Trophoblast cell (in vitro differentiated cells and primary cell): ENCODE measurements around the gene NTN4.
A peak's percentile ranks its signal among the peaks of the same experiment; 100 is the strongest.
"Not testable (repeated sequence)": the region's sequence is repeated elsewhere in the genome, so short reads cannot be mapped to it uniquely, and the experiment has no call there.

Experiments
- DNase-seq, 2 donors: peaks; one replicate each; pipeline ENCODE4 v3.0.0-alpha.2; 2016
- H2AFZ ChIP-seq: 2 replicates; pipeline ENCODE4 v1.6.1; 2013; ENCODE audit warnings: low read length, moderate library complexity, mild to moderate bottlenecking; ENCODE audit not compliant: insufficient read depth, poor library complexity
- H2AK5ac ChIP-seq: 2 replicates; pipeline ENCODE4 v1.6.1; 2013; ENCODE audit warnings: mild to moderate bottlenecking, low read length
- H2BK120ac ChIP-seq: 2 replicates; pipeline ENCODE4 v1.6.1; 2013; ENCODE audit warnings: low read length, mild to moderate bottlenecking, moderate library complexity; ENCODE audit not compliant: insufficient read depth, poor library complexity
- H2BK12ac ChIP-seq: 2 replicates; pipeline ENCODE4 v1.6.1; 2013; ENCODE audit warnings: mild to moderate bottlenecking, low read length, moderate library complexity
- H2BK5ac ChIP-seq: 2 replicates; pipeline ENCODE4 v1.6.1; 2013; ENCODE audit warnings: low read length, low read depth, moderate library complexity, mild to moderate bottlenecking; ENCODE audit not compliant: poor library complexity
- H3K14ac ChIP-seq: 2 replicates; pipeline ENCODE4 v1.6.1; 2013; ENCODE audit warnings: mild to moderate bottlenecking, low read length
- H3K18ac ChIP-seq: 2 replicates; pipeline ENCODE4 v1.6.1; 2013; ENCODE audit warnings: mild to moderate bottlenecking, low read length
- H3K23ac ChIP-seq: 2 replicates; pipeline ENCODE4 v1.6.1; 2013; ENCODE audit warnings: low read length
- H3K27ac ChIP-seq: 2 replicates; pipeline ENCODE4 v1.5.1; 2013; ENCODE audit warnings: low read depth, mild to moderate bottlenecking, inconsistent platforms, low read length, moderate library complexity
- H3K27me3 ChIP-seq: 2 replicates; pipeline ENCODE4 v1.6.1; 2013; ENCODE audit warnings: inconsistent platforms, mild to moderate bottlenecking, low read length, moderate library complexity; ENCODE audit not compliant: insufficient read depth
- H3K36me3 ChIP-seq, 2 experiments: 1 replicate in 1 of 2; 2 replicates in 1 of 2; pipeline ENCODE4 v1.6.1; 2013; ENCODE audit warnings: low read length in 2 of 2, mild to moderate bottlenecking in 2 of 2, moderate library complexity in 1 of 2; ENCODE audit not compliant: insufficient read depth in 2 of 2, control insufficient read depth in 1 of 2
- H3K4ac ChIP-seq: 2 replicates; pipeline ENCODE4 v1.6.1; 2013; ENCODE audit warnings: low read depth, mild to moderate bottlenecking, low read length, moderate library complexity
- H3K4me1 ChIP-seq, 2 experiments: 1 replicate in 1 of 2; 2 replicates in 1 of 2; pipeline ENCODE4 v1.6.1; 2013; ENCODE audit warnings: low read length in 2 of 2, mild to moderate bottlenecking in 2 of 2, moderate library complexity in 1 of 2; ENCODE audit not compliant: insufficient read depth in 2 of 2, control insufficient read depth in 1 of 2
- H3K4me2 ChIP-seq: 2 replicates; pipeline ENCODE4 v1.6.1; 2013; ENCODE audit warnings: inconsistent platforms, mild to moderate bottlenecking, low read length, moderate library complexity
- H3K4me3 ChIP-seq: 2 replicates; pipeline ENCODE4 v1.5.1; 2013; ENCODE audit warnings: mild to moderate bottlenecking, low read depth, low read length, inconsistent platforms
- H3K79me1 ChIP-seq: one replicate; pipeline ENCODE4 v1.6.1; 2013; ENCODE audit warnings: low read length
- H3K79me2 ChIP-seq: 2 replicates; pipeline ENCODE4 v1.6.1; 2013; ENCODE audit warnings: low read length, mild to moderate bottlenecking; ENCODE audit not compliant: control insufficient read depth, insufficient read depth, poor library complexity
- H3K9ac ChIP-seq: 2 replicates; pipeline ENCODE4 v1.6.1; 2013; ENCODE audit warnings: mild to moderate bottlenecking, low read length
- H3K9me3 ChIP-seq: 2 replicates; pipeline ENCODE4 v1.6.1; 2013; ENCODE audit warnings: low read depth, mild to moderate bottlenecking, control low read depth, inconsistent platforms, low read length; ENCODE audit not compliant: insufficient read depth
- H4K12ac ChIP-seq: 2 replicates; pipeline ENCODE4 v1.6.1; 2013; ENCODE audit warnings: low read depth, mild to moderate bottlenecking, low read length, moderate library complexity
- H4K8ac ChIP-seq: 2 replicates; pipeline ENCODE4 v1.6.1; 2013; ENCODE audit warnings: low read depth, mild to moderate bottlenecking, low read length, moderate library complexity
- H4K91ac ChIP-seq: one replicate; pipeline ENCODE4 v1.6.1; 2013; ENCODE audit warnings: low read depth, mild to moderate bottlenecking, low read length, moderate library complexity
- WGBS: extraction: QIAGEN DNeasy Blood & Tissue Kit; methylation state at CpG from one replicate; pipeline ENCODE4 v1.1.7; 2013; ENCODE audit warnings: missing lambda C conversion rate; ENCODE audit not compliant: insufficient read length, insufficient coverage; ENCODE audit errors: extremely low coverage; 5-methylcytosine and 5-hydroxymethylcytosine counted together

The NTN4 gene

GRCh38 chr12:95654665-95655064 lies 135.9 kb downstream of the NTN4 start:
- not testable (repeated sequence) for DNase-seq, H4K91ac ChIP-seq, H3K9me3 ChIP-seq, H3K27ac ChIP-seq, H3K18ac ChIP-seq, H2BK5ac ChIP-seq, H4K8ac ChIP-seq, H3K23ac ChIP-seq, H3K9ac ChIP-seq, H3K4ac ChIP-seq, H2AFZ ChIP-seq, H2BK12ac ChIP-seq, H2BK120ac ChIP-seq, H3K79me2 ChIP-seq, H3K36me3 ChIP-seq, H3K27me3 ChIP-seq, H3K4me2 ChIP-seq, H3K4me1 ChIP-seq, H3K14ac ChIP-seq, H4K12ac ChIP-seq, H3K4me3 ChIP-seq, H2AK5ac ChIP-seq
- H3K79me1 ChIP-seq, result peaks cover 11% of the 10 kb centered on the region
- WGBS, result 100% methylated on average over 3 of the region's 3 CpGs

GRCh38 chr12:95653771-95654546 lies 136.6 kb downstream of the NTN4 start:
- no peaks in the 10 kb centered on the region for H3K27me3 ChIP-seq
- peak overlapping the region; percentile 59 for H2BK12ac ChIP-seq
- no peak overlapping the region for H4K91ac ChIP-seq
- peak overlapping the region; percentile 56 for H4K8ac ChIP-seq
- peaks cover 3 to 4% of the 10 kb centered on the region in 2 experiments for H3K4me1 ChIP-seq
- DNase-seq, result peak; percentile 90 to 97
- H3K9me3 ChIP-seq, result no peaks in the 10 kb centered on the region
- no CpG with 5 or more reads among the region's 9 CpGs for WGBS
- H3K4me2 ChIP-seq, result no peak overlapping the region
- no peak overlapping the region for H3K14ac ChIP-seq
- no peak overlapping the region for H3K4me3 ChIP-seq
- no peak overlapping the region for H3K27ac ChIP-seq
- no peak overlapping the region for H2BK5ac ChIP-seq
- H3K36me3 ChIP-seq, result no peaks in the 10 kb centered on the region
- peaks cover 12% of the 10 kb centered on the region for H3K79me1 ChIP-seq
- no peak overlapping the region for H4K12ac ChIP-seq
- H3K18ac ChIP-seq, result no peak overlapping the region
- H2AK5ac ChIP-seq, result no peak overlapping the region
- H3K79me2 ChIP-seq, result no peaks in the 10 kb centered on the region
- H3K9ac ChIP-seq, result no peak overlapping the region
- H3K23ac ChIP-seq, result no peak overlapping the region
- no peak overlapping the region for H3K4ac ChIP-seq
- H2AFZ ChIP-seq, result no peak overlapping the region
- H2BK120ac ChIP-seq, result peak overlapping the region; percentile 35

- no peaks in the 10 kb centered on the region for H3K9me3 ChIP-seq
- no peaks in the 10 kb centered on the region for H3K36me3 ChIP-seq
- no CpG with 5 or more reads among the region's 6 CpGs for WGBS
- no peak overlapping the region for H3K27ac ChIP-seq
- no peak overlapping the region for H3K23ac ChIP-seq
- peak overlapping the region; percentile 11 for H2BK120ac ChIP-seq
- no peak overlapping the region for H2BK5ac ChIP-seq
- DNase-seq, result no peak
- no peak overlapping the region for H3K18ac ChIP-seq
- H3K9ac ChIP-seq, result no peak overlapping the region
- no peak overlapping the region for H3K4ac ChIP-seq
- peaks cover 25% of the 10 kb centered on the region for H3K79me1 ChIP-seq
- no peak overlapping the region for H4K12ac ChIP-seq
- H3K4me1 ChIP-seq, result peaks cover 5 to 18% of the 10 kb centered on the region in 2 experiments
- no peak overlapping the region for H3K4me3 ChIP-seq
- peak overlapping the region; percentile 9 for H4K8ac ChIP-seq
- no peak overlapping the region for H3K4me2 ChIP-seq
- no peaks in the 10 kb centered on the region for H3K27me3 ChIP-seq
- peak overlapping the region; percentile 19 for H2AK5ac ChIP-seq
- peak overlapping the region; percentile 24 for H2BK12ac ChIP-seq
- peaks cover 2% of the 10 kb centered on the region for H3K79me2 ChIP-seq
- H3K14ac ChIP-seq, result no peak overlapping the region
- peak overlapping the region; percentile 13 for H4K91ac ChIP-seq
- no peak overlapping the region for H2AFZ ChIP-seq
Measured at GRCh38 chr12:95651681-95652080, 138.9 kb downstream of the NTN4 start.

DNA sequence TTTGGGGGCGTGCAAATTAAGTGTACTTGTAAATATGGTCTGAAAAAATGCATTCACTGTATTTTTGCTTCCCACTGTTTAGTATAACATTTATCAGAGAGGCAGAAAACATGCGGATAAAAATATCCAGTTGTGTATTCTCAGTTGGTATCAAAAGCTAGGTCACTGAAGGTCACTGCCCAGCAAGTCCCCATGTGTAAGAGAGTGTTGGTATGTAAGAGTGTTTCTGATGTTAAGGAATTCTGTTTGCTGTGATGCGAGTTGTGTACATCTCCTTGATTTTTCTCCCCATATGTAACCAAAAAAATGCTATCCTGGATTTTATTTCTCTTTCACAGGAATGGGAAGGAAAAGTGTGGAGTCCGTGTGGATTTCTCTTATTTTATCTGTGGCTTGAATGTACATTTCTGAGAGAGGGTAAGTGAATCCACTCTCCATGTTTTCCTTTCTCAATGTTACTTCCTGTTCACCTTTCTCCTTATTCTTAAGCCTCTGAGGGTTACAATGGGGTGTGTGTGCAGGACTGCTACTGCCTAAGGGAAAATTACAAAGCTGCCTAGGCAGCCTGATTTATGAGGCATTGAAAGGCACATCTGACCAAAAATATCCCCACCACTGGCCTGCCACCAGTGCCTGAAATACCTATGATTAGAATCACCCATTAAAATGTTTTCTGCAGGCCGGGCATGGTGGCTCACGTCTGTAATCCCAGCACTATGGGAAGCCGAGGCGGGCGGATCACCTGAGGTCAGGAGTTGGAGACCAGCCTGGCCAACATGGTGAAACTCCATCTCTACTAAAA lies 141.4 kb downstream of the NTN4 start:
- peak overlapping the region; percentile 81 for H3K27ac ChIP-seq
- H3K4me3 ChIP-seq, result no peak overlapping the region
- H3K14ac ChIP-seq, result no peak overlapping the region
- H3K4me1 ChIP-seq, result peaks cover 8 to 24% of the 10 kb centered on the region in 2 experiments
- WGBS, result no CpG with 5 or more reads among the region's 9 CpGs
- no peak overlapping the region for H3K23ac ChIP-seq
- no peak overlapping the region for H4K12ac ChIP-seq
- H3K4me2 ChIP-seq, result peak overlapping the region; percentile 17
- H3K36me3 ChIP-seq, result no peaks in the 10 kb centered on the region
- H3K4ac ChIP-seq, result no peak overlapping the region
- H2BK5ac ChIP-seq, result peak overlapping the region; percentile 88
- H3K79me2 ChIP-seq, result peaks cover 2% of the 10 kb centered on the region
- no peak overlapping the region for H4K91ac ChIP-seq
- no peak overlapping the region for H3K18ac ChIP-seq
- no peaks in the 10 kb centered on the region for H3K9me3 ChIP-seq
- no peak overlapping the region for H3K9ac ChIP-seq
- H2AFZ ChIP-seq, result no peak overlapping the region
- peak; percentile 96 for DNase-seq
- no peak overlapping the region for H4K8ac ChIP-seq
- H3K27me3 ChIP-seq, result no peaks in the 10 kb centered on the region
- H2AK5ac ChIP-seq, result no peak overlapping the region
- no peak overlapping the region for H2BK12ac ChIP-seq
- peaks cover 27% of the 10 kb centered on the region for H3K79me1 ChIP-seq
- peak overlapping the region; percentile 98 for H2BK120ac ChIP-seq
